ENCODE results near the gene GNG2. TPM values are rescaled to one million over a fixed set of nuclear protein-coding genes. Genes with fewer than 3 reads are reported as not detected.

The GNG2 gene
- total RNA-seq = 5.8 and 10.0 TPM in 2 replicates

DNA sequence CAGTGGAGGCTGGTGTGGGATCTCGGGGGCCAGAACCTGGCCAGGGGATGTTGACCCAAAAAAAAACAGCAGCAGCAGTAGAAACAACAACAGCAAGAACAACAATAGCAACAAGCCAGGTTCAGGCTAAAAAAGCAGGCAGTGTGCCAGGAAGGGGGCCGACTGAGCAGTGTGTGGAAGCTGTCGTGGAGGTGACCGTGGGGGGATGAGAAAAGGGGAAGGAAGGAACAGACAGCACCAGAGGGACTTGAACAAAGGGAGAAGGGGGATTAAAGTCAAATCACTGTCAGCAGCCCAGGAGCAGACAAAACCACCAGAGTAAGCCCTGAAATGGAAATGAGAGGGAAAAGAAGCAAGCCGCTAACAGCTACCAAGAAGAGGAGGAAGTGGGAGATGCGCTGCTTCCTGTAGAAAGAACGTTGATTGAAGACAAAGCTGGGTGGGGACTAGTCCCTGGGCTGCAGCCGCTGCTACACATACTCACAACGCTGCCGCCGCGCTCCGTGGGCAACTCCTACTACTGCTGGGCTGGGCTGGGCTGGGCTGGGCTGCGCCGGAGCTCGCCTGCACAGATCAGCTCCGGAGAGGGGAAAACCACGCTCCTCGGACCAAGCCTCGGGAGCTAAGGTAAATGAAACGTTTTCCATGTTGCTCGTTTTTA lies at the start of gene GNG2:
Gene GNG2 (plus strand): TSS at position 449 of the 661 bp plus-strand sequence. CDS start 90,067 bp downstream, outside the sequence.
- peak; percentile 63 to 72 for DNase-seq (ENCODE audit: low read depth in 2 of 2)

DNA sequence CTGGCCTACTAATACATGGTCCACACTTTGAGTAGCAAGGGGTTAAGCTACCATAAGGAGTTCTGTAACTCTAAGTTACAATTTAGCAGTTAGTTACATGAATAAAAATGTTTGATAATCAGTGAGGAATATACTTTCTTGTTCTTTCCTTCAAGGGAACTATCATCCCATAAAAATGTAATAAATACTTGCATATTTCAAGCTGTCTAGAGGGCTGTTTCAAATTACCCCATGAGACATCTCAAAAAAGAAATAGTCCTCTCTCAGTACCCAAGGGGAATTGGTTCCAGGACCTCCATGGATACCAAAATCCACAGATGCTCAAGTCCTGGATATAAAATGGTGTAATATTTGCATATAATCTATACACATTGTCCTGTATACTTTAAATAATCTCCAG lies 48.7 kb upstream of the GNG2 start:
- DNase-seq (ENCODE audit: low read depth in 2 of 2) = no peak

DNA sequence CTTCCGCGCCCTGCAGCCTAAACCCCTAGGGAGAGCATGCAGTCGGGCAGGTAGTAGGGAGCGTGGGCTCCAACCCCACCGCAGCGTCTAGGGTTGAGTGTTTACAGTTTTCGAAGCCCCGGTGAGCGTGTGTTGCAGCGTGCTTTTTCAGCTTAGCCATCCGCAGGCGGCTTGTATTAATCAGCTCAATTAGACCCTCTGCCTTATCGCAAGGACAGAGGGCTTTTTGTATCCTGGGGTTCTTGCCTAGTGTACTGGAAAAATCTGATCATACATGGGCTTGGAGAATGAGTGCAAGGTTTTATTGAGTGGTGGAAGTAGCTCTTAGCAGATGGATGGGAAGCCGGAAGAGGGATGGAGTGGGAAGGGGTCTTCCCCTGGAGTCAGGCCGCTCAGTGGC lies 44.4 kb upstream of the GNG2 start:
- DNase-seq (ENCODE audit: low read depth in 2 of 2) = no peak

DNA sequence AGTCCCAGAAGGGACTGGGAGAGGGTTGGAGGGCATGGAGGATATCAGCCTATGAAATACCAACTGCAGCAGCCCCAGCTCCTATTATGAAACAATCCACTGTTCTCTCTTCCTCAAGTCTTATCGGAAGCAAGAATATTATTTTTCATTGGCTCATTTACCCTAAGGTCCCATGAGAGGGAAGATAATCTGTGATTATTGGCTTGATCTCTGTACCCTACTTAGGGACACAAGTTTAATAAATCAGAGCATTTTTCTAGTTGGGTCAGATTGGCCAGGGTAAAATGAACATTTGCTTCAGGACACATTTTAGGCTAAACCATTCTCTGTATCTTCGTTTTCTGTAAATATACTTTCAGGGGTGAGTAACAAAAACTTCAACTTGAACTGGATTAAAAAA lies 43.1 kb upstream of the GNG2 start:
- DNase-seq (ENCODE audit: low read depth in 2 of 2) = no peak

DNA sequence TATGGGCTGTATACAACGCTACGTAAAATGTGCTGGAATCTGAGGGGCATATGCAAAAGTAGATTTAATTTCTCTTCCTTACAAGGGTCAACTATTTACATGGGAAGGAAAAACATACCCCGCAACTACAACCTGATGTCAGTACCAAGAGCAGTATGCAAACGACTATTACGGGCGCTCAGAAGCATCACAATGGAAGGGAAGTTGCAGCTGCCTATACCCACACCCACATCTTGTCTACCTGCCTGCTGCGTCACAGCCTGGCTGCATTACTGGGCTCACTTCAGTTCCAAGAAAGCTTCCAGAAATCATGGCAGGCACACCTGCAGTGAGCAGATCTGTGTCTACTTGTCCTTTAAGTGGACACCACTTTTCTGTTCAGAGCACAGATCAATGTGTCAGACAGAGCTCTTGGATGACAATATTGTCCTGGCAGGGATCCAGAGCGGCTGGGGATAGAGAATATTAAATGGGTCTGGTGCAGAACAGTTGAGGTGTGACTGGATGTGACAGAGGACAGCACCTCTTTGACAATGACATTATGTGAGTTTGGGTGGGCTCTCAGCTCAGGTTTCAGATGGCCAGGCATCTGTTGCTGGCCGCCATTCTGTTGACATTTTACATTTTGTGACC lies 41.5 kb upstream of the GNG2 start:
- DNase-seq (ENCODE audit: low read depth in 2 of 2) = no peak

DNA sequence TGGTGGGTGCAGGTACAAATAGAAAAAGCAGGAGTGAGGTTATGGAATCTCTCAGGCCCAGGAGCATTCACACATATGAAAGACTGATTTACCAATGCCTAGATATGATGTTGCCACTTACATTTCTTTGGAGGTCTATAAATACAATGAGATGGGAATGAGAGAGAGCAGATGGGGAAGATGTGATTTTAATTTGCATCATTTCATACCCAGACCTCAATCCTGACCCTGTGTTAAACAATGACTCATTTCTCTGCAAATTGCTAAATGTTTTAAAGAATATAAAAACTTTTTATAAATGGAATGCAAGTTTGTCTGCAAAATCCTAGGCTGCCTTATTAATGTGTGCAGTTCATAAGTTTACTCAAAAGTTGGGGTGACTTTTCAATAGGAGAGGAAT lies 38.6 kb upstream of the GNG2 start:
- DNase-seq (ENCODE audit: low read depth in 2 of 2) = no peak

DNA sequence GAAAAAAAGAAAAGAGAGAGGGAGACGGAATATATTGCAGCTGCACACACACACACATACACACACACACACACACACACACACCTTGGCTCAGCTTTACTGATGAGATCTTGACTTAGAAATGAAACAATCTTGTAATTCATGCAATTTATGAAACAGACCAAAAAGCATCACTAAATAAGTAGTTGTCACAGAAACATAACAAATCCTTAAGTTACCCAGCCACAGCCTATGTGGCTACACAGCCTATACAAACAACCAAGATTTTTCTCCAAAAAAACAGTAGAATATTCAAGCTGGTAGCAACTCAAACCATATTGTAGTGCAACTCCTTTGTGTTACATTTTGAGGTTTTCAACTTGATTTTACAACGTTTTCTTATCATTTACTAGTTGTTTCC lies 37.9 kb upstream of the GNG2 start:
- no peak for DNase-seq (ENCODE audit: low read depth in 2 of 2)

DNA sequence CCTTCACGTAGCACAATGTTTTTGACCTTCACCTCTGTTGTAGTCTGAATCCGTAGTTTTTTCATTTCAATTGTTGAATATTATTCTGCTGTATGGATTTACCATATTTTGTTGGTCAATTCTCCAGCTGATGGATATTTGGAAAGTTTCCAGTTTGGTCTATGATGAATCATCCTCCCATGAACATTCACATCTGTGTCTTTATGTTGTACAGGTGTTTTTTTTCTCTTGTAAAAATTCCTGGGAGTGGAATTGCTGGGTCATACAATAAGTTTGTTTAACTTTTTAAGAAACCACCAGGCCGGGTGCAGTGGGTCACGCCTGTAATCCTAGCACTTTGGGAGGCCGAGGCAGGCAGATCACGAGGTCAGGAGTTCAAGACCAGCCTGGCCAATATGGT lies 36.7 kb upstream of the GNG2 start:
- DNase-seq (ENCODE audit: low read depth in 2 of 2) = no peak

DNA sequence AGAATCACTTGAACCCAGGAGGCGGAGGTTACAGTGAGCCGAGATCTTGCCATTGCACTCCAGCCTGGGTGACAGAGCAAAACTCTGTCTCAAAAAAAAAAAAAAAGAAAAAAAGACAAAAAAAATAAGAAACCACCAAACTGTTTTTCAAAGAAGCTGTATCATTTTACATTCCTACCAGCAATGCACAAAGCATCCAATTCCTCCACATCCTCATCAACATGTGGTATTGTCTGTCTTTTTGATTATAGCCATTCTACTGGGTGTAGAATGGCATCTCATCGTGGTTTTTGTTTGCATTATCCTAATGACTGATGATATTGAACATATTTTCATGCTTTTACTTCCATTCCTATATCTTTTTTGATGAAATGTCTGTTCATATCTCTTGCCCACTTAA lies 36.2 kb upstream of the GNG2 start:
- DNase-seq (ENCODE audit: low read depth in 2 of 2) = no peak

DNA sequence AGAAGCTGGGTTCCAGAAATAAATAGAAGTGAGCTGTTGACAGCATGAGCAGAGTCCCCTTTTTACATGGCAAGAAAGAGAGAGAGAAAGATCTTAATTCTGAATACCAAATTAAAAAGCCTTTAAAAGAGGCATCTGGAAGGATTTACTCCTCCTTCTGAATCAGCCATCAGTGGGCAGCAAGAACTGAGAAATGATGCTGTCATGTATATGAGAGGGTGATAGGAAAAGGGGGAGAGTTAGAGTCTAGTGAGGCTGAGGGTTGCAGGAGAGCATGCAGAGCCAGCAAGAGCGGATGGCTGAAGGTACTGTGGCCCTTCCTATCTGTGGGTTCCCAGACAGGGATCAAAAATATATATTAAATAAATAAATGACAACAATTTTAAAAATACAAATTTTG lies 34.5 kb upstream of the GNG2 start:
- DNase-seq (ENCODE audit: low read depth in 2 of 2) = no peak

DNA sequence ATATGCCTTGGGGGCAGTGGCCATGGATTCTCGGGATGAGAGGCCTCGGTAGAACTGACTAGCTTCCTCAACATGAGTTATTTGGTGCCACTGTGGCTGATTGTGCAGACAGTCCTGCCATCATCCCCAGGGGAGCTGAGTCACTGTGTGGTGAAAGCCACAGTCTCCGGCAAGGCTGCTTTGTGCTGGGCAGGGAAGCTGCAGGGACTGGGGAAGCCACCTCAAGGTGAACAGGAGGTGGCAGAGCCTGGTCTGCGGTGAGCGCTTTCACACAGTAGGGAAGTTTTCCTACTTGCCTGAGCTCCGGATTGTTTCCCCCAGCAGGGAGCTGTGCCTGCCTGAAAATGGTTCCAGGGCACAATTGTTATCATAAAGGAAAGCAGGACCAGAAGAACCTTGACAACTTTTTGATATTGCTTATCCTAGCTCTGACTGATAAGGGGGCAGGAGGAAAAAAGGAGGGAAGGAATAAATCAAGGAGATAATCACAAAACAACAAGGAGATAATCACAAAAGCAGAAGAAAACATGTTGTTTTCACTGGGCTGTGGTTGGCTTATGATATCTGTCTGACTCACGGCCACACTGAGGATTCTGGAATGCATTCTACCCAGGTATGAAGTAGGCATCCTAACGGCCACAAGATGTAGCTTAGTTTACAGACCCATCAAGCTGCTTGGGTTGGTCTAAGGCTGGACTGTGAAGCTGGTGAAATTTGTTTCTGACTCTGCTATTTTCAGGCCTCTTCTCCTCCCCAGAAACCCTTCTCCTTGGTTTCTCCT lies 32.2 kb upstream of the GNG2 start:
- DNase-seq (ENCODE audit: low read depth in 2 of 2) = no peak

DNA sequence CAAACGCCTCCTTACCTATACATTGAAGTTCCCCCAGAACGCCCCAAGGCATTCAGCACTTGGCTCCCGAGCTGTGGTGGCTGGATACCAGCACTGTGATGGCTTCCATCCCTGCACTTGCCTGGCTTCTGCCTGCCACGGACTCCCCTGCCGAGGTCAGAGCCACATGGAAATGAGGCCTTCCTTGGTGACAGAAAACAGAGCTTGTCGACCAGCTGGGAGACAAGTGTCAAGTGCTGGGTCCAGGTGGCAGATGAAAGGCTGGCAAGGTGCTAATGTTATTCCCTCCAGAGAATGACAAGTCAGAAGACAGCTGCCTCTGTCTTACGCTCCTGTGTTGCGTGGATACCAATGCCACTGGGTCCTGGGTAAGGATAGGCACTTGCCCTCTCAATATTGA lies 26.2 kb upstream of the GNG2 start:
- no peak for DNase-seq (ENCODE audit: low read depth in 2 of 2)

DNA sequence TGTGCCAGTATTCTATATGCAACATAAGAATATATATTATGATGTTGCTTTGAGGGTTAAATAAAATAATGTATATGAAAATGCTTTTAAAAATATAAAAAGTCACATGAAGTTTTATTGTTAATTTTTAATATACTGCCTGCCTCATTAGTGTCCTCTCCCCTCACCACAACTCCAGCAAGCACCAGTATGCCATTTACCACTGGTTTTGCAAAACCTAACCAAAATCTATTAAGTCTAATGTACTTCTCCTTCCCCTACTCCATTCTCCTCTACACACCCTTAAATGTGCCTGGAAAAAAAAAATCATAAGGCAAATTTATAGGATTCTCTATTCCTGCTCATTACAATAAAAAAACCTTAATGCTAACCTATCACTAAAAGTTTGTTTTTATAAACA lies 24.0 kb upstream of the GNG2 start:
- DNase-seq (ENCODE audit: low read depth in 2 of 2) = no peak

DNA sequence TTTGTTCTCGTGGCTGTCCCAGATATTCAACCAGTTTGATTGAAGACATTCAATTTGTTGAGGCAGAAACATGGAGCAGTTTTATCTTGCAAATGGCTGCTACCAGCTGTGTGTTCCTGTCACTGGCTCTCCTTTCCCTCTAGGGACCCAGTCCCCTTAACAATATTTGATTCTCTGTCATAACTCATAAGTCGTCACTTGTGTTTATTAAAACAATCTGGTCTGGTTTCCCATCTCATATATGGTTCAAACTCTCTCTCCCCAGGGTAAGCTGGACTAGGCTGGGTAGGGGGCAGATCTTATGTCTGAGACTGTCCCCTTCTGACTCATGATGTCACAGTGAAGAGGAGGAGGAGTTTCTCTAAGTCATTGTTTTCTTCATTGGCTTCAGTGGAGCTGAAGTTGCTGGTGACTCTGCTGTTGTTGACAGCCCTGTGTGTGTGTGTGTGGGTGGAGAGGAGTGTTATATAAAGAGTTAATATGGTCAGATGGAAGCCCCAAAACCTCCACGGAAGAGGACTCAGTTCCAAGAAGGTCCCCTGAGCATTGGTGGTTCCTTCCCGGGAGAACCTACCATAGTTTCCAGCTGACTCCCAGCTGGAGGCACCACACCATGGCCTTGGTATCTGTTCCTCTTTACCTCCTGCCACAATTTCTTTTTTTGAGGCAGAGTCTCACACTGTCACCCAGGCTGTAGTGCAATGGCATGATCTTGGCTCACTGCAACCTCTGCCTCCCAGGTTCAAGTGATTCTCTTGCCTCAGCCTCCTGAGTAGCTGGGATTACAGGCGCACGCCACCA lies 16.1 kb upstream of the GNG2 start:
- DNase-seq (ENCODE audit: low read depth in 2 of 2) = no peak

DNA sequence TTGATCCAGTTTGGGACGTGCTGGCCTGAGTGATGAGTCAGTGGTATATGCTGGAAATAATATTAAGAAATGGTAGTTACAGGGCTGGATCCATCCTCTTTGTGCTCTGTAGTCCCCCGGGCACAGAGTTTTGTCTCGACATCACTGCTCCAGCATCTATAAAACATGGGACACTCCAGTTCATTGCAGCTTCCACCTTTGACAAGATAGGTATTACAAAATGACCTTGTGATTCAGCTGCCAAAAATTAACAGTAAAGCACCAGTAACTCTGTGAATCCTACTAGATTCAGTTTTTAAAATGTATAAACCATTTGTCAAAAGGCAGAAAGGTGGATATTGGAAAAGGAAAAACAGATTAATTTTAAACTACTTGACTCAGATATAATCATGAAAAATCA lies 14.6 kb upstream of the GNG2 start:
- DNase-seq (ENCODE audit: low read depth in 2 of 2) = no peak

DNA sequence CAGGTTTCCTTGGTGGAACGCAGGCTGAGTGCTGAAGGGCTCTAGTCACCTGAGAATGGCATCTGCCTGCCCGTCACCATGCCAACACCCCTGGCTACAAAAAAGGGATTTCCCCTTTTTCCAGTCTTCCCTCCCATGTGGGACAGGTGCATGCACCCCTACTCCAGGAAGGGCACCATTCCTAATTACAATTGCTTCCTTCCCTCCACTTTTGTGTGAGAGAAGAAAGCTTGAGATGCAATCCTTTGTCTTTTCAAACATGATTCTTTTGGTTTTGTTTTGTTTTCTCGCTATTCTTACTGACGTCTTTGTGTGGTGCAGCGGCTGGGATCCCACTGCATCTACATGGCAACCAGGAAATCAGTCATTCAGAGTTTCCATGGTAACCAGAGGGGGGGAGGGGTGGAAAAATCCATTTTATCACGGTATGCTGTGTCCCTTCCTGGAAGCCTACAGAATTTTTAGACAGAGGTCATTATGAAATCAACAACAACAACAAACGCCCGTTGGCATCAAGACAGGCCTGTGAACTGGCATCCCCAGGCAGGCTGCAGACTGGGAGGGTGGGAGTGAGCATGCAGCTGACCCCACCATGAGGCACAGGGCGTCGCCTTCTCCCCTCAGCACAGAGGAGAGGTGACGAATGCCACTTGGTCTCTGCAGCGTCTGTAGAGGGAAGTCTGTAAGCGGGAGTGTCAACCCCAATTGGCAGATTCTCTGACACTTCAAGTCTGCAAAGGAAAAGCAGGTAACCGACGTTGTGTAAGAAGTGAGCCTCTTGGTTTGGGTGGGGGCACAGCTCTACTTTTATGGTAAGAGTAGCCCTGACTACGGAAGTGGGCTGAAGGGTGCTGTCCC lies 13.6 kb upstream of the GNG2 start:
- DNase-seq (ENCODE audit: low read depth in 2 of 2) = peak; percentile 90 to 91

DNA sequence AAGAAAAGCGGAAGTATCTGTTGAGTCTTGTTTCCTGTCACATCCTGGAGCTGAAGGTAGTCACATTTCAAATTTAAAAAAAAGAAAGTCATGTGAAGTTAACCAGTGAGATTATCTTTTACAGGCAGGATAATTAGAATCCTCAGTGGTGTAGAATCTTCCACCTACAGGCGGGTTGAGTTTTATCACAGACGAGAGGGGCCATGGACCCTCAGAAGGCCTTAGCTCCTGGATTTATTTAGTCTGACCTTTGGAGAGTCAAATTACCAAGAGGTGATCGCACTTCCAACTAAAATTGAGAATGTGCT lies 13.0 kb upstream of the GNG2 start:
- no peak for DNase-seq (ENCODE audit: low read depth in 2 of 2)

DNA sequence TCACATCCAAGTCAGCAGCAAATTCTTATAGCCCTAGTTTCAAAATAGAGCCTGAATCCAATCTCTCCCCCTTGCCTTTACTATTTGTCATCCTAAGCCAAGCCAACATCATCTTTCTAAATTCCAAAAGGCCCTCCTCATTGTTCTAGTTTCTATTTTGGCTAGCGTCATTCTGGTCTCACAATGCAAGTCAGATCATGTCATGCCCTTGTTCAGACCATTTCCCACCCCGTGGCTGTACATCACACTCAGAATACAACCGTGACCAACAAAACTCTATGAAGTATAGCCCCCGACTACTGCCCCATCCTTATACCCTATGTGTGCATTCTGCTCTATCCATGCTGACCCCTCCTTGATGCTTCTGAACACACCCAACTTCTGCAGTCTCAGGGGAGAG lies 12.3 kb upstream of the GNG2 start:
- DNase-seq (ENCODE audit: low read depth in 2 of 2) = no peak

DNA sequence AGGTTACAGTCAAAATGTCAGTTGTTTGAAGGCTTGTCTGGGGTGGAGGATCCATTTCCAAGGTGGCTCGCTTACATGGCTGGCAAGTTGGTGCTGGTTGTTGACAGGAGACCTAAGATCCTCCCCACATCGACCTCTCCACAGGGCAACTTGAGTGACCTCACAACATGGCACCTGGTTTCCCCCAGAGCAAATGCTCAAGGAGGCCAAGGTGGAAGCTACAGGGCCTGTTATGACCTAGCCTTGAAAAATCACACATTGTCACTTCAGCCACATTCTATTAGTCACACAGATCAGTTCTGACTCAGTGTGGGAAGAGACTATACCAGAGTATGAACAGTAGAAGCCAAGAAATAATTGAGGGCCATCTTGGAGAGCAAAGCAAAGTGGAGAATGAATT lies 11.3 kb upstream of the GNG2 start:
- no peak for DNase-seq (ENCODE audit: low read depth in 2 of 2)

DNA sequence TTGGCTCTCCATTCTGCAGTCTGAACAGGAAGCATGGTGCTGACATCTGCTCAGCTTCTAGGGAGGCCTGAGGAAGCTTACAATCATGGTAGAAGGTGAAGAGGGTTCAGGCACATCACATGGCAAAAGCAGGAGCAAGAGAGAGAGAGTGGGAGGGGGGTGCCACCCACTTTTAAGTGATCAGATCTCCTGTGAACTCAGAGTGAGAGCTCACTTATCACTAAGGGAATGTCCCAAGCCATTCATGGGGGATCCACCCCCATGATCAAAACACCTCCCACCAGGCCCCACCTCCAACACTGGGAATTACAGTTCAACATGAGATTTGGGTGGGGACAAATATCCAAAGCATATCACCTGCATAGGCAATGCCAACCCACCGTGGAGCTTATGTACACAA lies 9.8 kb upstream of the GNG2 start:
- no peak for DNase-seq (ENCODE audit: low read depth in 2 of 2)

DNA sequence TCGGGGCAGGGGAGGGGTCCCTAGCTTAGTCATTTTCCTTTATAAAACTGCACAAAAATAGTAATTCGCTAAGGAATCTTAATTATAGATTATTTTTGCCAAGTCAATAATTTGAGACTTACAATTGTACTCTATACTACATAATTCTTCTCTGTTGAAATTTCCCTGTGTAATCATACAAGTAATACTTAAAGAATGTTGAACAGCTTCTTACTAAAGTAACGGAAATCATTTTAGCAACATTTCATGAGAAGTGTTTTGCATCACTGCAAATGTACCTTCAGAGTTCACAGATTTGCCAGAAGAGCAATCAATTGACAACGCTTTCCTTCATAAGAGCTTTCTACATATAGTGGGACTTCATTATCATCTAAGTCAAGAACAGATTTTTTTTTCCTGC lies 7.9 kb upstream of the GNG2 start:
- DNase-seq (ENCODE audit: low read depth in 2 of 2) = no peak

All from lung microvascular endothelial cell (primary cell).